GM19240 (cell line): ENCODE results near the gene S100A7A.
"Not testable (repeated sequence)": the region's sequence is repeated elsewhere in the genome, so short reads cannot be mapped to it uniquely, and the experiment has no call there.

Source experiments
- DNase-seq: peaks from one replicate; pipeline ENCODE4 v3.0.0; 2011; ENCODE audit warnings: low spot score; ENCODE audit not compliant: insufficient read length

S100A7A gene

DNA sequence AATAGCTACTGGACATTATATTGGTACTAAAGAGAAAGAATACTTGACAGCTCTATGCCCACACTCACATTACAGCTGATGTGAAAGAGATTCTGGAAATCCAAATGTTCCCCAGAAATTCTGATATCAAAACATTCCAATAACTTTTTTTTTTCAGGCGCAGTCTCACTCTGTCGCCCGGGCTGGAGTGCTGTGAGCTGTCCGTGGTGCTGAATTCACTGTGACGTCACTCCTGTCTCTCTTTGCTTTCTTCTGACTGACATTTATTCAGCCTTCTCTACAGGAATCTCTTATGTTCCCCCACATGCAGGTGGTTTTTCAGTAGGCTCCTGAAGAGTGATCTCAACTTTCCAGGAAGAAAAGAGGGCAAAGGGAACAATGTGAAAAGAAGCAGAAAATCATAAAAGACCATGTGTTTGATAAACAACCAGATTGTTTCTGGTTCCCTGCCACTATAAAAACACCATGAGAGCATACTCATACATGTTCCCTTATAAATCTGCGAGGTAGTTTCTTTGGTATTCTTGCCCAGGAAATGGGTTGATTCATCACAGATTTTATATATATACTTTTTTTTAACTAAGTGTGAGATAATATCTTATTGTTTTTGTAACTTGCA lies 6.2 kb downstream of the S100A7A start:
- peak; percentile 24 for DNase-seq

DNA sequence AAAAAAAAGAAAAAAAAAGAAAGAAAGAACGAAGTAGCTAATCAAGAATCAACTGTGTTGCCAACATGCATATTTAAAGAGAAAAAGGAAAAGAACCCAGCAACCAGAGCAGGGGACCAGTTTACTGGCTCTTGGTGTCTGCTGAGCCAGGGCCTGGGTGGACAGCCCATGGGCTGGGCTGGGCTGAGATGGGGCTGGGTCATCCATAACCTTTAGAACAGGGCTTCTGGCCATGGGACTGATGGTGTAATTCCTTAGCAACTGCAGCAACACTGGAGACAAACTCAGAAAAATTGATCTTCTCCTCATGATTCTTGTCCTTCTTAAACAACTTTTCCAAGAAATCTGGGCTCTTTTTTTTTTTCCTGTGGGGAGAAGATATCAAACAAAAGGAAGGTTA lies 10.5 kb downstream of the S100A7A start:
- no peak for DNase-seq

DNA sequence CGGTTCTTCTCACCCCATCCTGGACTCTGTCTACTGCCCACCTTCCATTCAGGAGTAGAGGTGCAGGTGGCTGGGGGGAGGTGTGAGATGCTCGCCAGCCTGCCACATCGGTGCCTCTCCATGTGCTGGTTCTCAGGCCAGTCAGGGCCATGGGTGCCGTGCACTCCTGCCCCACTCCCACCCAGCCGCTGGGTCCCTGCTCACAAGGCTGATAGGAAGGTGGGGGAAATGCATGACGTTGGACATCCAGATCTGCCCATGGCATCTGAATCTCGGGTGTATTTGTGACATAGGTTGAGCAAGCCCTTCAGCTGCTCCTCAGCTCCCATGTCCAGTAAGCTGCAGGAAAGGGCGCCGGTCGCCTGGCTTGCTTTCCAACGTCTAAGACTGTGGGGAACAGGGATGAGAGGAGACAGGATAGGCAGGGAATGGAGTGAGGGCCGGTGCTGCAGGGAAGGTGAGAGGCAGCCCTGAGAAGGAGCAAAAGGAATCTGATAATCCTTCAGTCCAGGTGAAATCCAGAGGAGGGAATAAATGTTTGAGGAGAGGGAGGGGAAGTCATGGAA lies 11.8 kb downstream of the S100A7A start:
- DNase-seq = no peak

DNA sequence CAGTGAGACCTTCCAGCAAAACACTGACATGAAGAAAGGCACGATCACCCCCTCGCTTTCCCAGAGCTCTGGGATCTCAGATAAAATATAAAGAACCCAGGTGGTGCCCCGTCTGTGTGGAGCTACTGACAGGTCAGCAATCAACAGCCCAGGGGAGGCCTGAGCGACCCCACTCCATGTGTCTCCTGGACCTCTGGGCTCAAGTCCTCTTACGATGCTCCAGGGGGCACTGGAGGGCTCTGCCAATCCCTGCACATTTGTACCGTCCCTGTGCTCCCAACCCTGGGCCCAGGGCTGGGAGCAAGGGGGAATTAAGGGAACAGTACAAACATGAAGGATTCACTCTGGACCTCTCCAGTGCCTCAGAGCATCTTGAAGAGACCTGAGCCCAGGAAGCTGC lies 12.5 kb downstream of the S100A7A start:
- no peak for DNase-seq

DNA sequence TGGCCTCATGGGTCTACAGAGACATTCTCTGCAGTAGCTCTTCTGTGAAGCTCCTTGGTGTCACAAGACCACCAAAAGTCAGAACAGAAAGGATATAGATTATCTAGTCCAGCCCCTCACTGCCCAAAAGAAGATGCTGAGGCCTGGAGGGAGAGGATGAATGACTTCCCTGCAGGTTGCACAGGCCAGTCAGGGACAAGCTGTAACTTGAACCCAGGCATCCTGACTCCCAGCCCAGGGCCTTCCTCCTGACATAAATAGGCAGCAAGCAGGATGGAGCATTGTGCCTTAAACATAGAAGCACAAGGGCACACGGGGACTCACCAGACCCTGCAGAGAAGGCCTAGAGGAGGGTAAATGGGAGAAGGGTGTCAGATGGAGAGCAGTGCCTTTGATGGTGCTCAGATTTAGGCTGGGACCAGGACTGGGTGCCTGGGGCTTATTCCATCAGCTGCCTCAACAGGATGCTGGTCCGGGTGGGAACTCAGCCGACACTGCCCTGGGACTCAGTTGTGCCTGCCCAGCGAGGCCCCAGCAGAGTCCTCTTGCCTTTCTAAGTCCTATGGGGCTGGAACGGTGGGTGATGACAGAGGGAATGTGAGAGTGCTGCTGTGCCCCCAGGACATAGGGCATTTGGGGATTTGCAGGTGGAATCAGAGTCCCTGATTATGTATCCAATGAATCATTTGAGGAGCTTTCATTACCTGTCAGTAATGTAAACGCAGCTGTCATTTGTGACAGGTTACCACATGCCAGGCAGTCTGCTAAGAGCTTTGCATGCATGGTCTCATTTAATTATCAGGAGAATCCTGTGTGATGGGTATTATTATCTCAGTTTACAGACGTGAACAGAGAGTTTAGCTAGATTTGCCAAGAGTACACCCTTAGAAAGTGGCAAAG lies 13.2 kb downstream of the S100A7A start:
- no peak for DNase-seq

DNA sequence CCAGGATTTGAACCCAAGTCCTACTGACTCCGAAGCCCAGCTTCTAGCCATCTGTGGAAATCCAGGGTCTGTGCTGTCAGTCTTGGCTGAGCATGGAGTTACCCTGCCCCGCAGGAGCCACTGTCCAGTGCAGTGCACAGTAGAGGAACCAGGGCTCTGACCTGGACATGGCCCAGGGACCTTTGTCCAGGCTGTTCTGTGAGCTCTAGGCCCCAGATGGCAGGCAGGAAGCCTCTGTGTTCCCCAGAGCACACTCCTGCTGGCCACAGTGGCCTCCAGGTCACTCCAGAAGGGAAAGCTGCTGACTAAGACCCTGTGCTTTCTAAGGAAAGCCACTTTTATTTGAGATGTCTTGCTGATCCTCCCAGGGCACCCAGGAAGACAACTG lies 13.8 kb downstream of the S100A7A start:
- no peak for DNase-seq

DNA sequence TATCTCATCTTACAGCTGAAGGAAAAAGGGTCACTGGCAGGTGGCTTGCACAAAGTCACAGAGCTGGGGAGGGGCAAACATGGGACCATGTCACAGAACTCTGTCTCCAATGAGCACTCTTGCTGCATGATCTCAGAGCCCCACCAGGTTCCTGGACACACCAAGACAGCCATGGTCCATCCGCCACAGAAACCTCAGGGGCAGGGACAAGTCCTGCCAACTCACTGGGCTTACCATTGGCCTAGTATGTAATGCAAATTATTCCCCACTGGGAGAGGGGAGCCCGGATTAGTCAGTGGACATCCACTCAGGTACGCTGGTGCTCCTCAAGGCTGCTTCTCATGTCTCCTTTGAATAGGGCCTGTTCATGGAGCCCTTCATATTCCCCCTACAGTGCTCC lies 14.2 kb downstream of the S100A7A start:
- DNase-seq = no peak

DNA sequence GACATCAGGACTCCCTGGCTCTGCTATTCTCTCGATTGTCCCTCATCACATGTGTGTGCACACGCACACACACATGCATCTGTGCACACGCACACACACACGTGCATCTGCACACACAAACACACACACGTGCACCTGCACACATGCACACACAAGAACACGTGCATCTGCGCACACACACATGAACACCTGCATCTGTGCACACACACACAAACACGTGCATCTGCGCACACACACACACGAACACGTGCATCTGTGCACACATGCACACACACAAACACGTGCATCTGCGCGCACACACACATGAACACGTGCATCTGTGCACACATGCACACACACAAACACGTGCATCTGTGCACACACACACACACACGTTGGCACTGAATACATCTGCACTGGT lies 14.7 kb downstream of the S100A7A start:
- no peak for DNase-seq

DNA sequence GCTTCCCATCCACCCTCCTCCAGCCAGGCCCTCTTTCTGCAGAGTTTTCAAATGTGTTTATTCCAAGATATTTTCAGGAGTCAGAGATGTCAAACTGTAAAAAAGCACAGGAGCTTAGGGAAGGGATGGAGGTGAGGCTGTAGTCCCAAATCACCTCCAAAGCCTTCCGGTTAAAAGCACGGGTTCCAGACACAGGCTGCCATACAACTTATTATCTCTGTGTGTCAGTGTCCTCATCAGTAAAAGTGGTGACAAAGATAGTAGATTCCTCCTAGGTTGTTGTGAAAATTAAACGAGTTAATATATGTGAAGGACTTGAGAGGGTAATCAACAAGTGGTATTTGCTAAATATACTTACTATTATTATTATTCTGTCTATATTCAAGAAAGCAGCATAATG lies 15.1 kb downstream of the S100A7A start:
- no peak for DNase-seq

DNA sequence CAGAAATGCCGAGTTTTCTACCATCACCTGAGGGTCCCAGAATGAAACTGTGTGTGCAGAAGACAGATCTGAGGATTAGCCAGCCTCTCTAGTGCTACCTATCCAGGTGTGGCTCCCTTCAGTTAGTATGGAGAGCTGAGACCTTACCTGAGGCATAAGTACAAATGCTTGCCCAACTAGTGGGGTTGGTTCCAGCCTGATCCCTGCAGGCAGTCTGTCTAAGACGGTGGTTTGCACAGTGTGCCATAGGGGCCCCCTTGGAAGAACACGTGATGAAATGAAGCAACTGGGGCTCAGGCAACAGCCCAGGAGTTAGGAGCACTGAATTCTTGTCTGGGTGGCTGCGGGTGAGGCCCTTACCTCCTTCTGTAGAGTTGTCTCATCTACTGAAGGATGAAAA lies 15.6 kb downstream of the S100A7A start:
- DNase-seq = no peak

DNA sequence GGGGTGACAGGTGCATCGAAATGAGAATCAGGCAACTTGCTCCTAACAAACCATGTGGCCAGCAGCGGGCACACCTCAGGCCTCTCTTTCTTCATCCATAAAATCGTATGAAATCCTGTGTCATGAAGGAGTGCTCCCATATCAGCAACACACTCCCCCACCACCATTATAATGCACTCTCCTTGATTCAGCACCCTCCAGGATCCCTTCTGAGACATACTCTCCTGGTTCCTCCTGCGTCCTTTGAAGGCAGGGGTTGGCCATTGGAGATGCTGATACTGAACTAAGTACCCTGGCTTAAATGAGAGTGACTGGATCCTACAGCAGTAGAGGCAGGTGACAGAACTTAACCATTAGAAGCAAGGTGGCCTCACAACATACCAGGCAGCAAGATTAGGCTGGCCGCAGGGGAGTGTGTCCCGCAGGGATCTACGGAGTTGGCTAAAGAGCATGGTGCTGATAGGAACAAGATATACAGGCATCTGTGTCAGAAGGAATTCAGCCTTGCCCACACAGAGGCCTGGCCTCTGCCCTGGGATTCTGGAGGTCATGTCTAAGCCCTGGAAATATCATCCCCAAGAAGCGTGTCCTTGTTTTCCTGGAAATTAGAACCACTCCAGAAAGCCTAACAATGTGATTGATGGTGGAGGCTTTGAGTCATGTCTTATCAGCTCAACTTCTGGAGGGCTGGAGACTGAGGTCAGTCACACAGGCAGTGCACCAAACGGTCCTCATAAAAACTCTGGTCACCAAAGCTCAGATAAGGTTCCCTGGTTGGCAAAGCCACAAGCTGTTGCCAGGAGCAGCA lies 16.8 kb downstream of the S100A7A start:
- DNase-seq = no peak

DNA sequence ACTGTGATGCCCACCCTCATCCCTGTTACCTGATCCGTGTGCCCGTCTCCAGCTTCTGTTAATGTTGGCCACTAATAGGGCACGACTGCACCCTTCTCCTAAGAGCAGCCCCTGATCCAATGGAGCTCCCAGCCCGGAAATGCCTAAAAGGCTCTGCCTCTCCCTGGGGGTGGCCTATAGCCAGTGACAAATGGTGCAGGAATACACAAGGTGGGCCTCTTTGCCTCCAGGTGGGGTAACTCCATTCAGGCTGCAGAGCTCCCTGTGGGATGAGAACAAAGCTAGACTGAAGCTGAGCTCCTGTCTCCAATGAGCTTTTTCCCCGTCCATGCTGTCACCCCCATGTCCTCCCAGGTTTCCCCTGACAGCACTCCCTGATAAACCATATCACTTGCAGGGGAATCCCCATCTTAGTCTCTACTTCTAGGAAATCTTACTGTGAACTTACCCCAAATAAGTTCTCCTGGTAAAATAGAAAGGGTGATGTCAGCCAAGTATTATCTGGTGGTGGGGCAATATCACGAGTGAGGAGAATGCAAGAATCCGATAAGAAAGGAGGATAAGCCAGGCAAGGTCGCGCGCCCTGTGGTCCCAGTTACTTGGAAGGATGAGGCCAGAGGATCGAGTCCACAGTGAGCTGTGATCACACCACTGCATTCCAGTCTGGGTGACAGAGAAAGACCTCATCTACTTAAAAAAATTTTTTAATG lies 18.6 kb downstream of the S100A7A start:
- no peak for DNase-seq

DNA sequence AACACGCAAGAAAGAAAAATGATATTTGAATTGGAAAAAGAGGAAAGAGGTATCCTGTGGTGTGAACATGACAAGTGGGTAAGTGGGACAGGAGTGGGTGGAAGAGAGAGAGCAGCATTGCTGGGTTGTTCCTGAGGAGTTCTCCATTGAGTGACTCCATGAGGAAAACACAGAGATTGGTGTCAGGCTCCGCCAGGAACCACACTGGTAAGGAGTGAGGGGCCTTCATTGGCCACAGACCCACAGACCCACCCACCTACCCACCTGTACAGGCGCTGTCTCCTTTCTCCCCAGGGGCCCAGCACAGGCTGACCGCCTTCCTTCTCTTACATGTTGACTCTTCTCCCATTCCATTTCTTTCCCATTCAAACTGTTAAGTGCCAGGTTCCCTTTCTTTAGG lies 20.9 kb downstream of the S100A7A start:
- DNase-seq = no peak

DNA sequence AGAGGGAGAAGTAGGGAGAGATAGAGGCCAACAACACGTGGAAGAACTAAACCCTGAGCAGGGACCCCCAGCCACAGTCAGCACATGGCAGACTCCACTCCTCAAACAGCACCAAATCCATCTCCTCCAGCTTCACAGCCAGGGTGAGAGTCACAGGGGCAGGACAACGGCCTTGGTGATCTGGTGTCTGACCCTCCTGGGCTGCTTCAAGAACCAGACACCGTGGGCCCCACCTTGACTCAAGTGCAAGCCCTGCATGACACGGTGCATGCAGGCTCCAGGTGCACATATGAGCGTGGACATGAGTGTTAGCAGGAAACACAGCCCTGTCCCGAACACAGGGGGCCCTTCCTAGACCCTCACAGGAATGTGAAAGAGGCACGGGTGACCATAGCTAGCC lies 22.3 kb downstream of the S100A7A start:
- DNase-seq = no peak

DNA sequence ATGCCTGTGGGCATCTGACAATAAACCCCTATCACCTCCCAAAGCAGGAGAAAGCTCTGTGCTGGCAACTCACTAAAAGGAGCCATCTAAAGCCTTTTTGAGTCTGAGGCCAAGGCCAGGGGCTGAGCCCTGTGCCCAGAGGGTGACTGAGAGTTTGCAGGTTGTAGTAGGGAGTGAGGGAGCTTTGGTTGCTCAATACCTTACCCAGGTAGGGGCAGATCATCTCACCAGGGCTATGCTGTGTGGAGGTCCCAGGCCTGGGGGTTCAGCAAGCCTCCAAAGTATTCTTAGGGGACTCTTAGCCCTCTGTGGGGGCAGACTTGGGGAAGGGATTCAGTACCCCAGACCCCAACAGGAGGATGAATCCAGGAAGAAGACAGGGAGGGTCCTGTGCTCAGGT lies 23.0 kb downstream of the S100A7A start:
- no peak for DNase-seq

DNA sequence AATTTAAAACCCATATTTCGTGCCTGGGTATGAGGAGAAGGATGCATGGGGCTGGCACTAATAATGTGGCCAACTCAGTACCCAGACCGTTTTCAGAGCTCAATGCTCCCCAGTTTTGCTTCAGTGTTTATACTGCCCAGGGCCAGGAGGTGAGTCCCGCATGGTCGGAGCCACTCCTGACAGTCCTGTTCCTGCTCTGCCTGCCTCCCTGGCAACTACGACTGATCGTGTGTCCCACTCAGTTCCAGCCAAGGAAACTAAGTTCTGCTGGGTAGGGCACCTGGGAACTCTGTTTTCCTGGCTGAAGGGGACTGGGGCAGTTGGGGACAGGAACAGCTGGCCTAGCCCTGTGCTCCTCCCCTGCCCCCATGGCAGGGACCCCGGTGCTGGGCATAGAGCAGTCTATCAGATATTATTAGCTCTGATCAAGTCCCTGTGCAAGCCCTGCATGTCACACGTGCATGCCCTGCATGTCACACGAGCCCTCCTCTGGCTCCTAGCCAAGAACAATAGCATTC lies 25.0 kb downstream of the S100A7A start:
- DNase-seq = no peak

DNA sequence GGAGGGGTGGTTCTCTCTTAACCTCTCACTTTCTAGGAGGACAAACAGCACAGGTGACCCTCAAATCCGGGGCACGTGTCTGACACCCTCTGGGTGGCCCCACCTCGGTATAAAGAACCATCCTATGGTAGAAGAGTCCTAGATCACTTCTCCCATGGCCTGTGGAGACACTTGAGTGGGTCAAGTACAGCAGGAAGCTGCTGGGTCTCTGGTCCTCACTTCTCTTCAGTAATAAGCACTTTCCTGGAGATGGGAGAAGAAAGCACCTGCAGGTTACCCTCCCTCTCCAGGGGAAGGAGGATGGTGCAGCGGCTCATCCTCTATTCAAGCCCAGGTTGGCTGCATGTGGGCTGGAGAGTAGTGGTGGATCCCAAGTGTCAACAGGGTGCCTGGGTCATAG lies 27.2 kb downstream of the S100A7A start:
- DNase-seq = no peak

DNA sequence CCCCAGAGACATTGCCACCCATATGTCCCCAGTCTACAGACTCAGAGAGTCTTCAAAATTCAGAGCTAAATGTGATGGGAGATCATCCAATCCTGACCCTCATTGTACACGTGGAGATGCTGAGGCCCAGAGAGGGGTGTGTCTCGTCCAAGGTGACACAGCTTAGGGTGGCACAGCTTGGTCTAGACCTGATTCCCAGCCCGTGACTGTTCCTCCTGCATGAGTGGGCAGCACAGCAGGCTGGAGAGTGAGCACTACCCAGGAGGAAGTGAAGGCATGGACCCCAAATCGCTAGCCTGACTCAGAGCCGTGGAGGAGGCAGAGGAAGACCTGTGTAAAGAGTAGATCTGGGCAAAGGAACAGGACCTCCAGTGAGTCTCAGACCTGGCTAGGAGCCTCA lies 27.8 kb downstream of the S100A7A start:
- DNase-seq = no peak

DNA sequence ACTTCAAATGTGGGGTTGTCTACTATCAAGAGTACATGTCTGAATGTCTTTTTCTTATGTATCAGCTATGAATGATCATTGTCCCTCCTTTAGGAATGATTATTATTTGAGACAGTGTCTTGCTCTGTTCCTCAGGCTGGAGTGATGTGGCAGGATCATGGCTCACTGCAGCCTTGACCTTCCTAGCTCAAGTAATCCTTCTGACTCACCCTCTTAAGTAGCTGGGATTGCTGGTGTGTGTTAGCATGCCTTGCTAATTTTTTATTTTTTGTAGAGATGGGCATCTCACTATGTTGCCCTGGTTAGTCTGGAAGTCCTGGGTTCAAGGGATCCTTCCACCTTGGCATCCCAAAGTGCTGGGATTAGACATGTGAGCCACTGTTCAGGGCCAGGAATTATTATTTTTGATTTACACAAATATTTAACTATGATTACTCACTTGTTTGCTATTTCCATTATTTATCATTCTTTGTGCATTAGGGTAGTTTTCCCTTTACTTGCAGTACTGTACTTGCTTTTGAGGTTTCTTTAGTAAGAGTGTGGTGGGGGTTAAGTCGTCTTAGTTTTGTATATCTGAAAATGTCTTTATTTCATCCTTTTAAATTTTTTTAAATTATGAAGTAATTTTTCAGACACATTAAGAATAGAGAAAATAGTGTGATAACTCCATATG lies 31.3 kb downstream of the S100A7A start:
- DNase-seq = no peak

DNA sequence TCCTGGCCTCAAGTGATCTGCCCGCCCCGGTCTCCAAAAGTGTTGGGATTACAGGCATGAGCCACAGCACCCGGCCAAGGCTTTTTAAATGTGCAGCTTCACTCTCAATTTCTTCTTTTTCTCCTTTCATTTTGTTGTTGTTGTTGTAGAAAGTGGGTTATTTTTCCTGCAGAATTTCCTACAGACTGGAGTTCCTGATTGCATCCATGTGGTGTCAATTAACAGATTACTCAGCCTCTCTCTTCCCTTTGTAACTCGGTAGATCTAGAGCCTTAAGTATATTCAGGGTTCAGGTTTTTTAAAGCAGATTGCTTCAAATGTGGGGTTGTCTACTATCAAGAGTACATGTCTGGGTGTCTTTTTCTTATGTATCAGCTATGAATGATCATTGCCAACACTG lies 32.5 kb downstream of the S100A7A start:
- DNase-seq = not testable (repeated sequence)
